ENCODE results near the gene ANO3.
A peak's percentile ranks its signal among the peaks of the same experiment; 100 is the strongest.

ANO3 gene

DNA sequence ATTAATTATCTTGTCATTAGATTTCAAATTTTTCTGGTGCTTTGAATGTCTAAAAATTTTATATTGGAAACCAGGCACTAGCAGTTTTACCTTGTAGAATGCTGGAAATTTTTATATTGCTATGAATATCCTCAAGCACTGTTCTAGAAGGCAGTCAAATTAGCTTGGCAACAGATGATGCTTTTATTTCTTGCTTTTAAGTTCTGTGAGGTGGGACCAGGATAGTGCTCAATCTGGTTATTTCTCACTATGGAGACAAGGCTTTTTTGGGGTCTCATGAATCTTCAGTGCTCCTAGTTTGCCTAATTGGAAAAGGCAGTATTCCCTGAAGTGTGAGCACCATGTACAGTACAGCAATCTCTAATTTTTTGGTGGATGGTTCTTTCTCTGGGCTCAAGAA is 27.1 kb downstream of the ANO3 start:
- DNase-seq (ENCODE audit: low read depth), result no peak

DNA sequence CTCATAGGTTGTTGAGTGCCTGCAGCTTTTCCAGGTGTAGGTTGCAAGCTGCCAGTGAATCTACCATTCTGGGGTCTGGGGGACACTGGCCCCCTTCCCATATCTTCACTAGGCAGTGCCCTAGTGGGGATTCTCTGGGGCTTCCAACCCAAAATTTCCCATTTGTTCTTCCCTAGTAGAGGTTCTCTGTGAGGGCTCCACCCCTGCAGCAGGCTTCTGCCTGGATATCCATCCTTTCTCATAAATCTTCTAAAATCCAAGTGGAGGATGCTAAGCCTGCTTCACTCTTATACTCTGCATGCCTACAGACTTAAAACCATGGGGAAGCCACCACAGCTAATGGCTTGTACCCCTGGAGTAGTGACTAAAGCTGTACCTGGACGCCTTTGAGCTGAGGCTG is 33.4 kb downstream of the ANO3 start:
- DNase-seq (ENCODE audit: low read depth), result no peak

DNA sequence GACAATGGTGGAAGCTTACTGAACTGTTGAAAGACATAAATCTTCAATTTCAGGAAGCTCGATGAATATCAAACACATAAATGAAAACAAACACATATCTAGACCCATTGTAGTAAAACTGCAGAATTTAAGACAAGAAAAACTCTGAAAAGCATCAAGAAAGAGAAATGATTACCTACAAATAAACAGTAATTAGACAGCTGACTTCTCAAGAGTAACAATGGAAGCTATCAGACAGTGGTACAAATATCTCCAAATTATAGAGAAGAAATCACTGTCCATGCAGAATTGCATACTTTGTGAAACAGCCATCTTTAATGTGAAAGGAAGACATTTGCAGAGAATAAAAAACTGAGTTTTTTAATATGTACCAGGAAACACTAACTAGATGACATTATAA is 45.7 kb downstream of the ANO3 start:
- no peak for DNase-seq (ENCODE audit: low read depth)

DNA sequence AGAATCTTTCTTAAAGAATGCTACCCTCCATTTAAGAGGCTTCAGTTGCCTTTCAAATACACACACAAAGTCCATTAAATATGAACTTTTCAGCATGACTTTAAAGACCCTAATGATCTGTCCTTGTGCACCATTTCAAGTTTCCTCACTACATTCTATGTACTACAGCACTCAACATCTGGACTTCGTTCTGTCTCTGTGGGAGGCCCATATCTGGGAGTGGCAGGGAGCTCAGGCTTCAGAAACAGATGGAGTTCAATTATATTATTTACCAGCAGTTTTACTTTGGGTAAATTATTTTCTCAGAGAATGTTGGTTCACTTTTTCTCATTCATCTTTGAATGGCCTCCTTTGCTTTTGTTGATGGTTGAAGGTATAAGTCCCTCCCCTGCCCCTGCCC is 67.4 kb downstream of the ANO3 start:
- no peak for DNase-seq (ENCODE audit: low read depth)

DNA sequence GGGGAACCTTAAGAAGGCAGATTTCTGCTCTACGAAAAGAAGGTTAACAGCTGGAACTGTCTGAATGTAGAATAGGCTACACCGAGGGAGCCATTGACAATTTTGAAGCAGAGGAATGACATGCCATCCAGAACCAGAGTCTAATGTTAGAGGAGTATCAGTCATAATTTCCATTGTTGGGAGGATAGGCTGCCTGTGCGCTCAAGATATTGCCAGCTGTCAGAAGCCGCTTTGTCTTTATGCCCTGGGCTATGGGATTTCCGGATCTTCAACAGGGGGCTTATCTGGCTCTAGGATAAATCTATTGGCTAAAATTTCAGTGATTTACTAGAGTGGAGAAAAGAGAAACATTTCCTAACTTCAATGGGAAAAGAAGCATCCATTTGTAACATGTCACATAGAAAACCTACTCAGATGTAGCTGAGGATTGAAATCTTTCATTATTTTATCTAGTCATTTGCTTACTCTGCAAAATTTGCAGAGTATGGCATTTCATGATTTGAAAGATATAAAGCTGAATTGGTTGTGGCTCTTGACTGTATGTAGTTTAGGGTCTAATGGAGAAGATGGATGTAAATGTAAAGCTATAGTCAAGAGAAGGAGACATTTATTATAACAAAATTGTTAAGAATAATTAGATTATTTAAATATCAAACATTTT is 78.9 kb downstream of the ANO3 start:
- no peak for DNase-seq (ENCODE audit: low read depth)

DNA sequence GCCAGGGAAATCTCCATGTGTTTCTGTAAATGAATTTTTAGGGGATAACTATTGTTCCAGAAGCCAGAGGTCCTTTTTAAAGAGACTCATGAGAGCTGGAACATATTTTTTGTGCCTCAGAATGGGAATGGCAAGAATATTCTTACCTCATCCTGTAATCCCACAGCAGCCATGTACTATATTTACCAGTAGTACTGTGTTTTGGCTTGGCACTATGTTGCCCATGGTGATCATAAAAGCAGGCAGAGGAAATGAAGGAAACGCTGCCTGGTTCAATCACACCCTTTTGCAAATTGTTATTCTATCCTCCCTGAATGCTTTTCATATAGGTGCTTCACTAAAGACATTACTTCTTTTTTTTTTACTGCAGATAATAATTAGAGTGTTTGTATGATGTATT is 81.0 kb downstream of the ANO3 start:
- DNase-seq (ENCODE audit: low read depth), result no peak

DNA sequence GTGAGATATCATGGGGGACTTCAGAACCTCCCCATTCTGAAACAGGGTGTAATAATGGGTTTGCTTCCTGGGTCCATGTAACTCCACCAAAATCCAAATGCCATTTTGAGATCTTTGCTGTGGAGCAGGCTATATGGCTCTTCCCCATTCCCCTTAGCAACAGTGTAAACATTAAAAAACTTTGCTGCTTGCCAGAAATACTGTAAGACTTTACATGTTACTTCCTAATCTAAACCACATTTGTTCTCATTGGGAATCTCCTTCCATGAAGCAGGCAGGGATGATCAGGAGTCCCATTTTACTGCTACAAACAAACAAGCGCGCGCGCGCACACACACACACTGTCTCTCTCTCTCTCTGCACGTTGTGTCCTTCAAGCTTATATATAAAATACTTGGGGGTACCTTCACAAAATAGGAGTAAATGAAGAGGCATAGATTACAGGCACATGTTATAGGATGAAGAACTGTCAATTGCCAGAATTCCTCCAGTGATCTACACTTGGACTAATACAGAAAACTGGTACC is 86.5 kb downstream of the ANO3 start:
- no peak for DNase-seq (ENCODE audit: low read depth)

DNA sequence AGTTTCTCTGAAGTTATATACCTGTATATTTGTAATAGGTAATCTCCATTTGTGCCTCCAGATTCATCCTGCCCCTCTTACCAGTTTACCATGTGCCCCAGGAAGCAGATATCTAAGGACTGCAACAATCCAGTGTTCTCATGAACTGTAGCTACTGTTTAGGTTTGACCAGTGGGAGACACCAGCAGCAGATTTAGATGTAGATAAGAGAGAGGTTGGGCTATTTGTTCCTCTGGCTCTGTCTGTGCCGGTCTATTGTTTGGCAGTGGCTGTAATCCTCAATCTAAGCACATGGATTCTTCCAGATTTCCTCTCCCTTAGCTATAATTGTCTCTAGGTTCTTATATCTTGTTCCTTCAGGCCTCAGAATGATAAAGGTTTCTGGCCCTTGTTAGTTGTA is 88.4 kb downstream of the ANO3 start:
- DNase-seq (ENCODE audit: low read depth), result no peak

DNA sequence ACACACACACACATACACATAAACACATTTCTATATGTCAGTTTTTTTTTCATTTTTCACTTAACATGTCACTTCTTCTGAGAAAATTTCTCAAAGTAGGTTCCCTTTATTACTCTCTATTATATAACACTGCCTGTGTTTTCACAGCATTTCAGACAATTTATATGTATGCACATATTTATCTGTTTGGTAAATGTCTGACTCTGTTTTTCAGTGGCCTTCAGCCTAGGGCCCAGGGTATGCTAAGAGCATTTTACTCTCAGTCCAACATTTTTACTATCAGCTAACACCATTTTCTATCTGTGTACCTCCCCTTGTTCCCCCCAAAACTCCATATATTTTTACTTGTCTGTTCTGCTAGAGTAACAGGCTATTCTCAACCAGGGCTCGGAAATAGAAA is 92.3 kb downstream of the ANO3 start:
- DNase-seq (ENCODE audit: low read depth), result no peak

DNA sequence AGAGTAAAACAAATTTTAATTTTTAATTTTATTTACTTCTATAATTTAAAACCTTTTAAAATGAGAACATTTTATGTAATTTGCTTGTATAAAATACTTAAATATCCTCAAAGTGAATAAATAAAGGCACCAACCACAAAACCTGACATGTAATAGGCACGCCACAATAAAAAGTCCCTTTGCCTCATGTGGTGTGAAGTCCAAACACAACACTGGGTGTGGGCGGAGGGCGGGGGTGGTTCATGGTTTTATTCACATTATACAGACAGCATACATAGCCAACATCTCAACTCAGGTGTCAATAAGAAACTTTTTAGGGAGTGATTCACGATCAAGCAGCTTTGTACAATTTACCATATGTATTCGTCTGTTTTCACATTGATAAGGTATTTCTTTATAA is 107.9 kb downstream of the ANO3 start:
- DNase-seq (ENCODE audit: low read depth), result no peak

DNA sequence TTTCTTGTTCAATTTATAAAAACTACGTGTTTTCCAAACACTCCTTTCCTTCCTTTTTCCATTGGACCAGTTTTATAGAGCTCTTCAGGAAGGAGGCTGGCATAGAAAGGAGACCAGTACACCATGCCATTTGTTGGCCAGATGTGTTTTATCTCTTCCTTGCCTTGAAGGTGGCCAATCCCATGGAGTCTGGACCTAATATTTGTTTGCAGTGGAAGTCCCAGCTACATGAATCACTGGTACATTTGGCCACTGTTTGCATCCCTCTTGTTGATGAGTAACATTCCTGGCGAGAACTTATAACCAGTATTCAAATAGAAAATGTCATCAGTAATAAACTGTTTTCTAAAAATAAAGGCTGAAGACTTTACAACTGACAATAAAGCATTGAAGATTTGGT is 110.2 kb downstream of the ANO3 start:
- DNase-seq (ENCODE audit: low read depth), result peak; percentile 12

DNA sequence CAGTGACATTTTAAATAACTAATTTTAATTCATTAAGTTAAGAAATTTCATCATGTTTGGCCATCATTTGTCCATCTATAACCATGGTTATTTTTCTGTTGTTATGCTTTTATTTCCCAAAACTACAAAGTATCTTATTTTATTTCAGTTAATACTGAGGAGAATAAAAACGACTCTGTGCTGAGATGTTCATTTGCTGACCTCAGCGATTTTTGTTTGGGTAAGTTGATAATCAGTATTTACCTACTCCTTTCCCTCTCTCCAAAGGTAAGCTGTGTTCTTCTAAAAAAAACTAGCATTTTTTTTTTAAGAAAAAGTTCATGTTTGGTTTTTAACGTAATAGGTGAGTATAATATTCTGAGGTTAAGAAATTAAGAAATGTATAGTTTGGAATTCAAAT is 111.7 kb downstream of the ANO3 start:
- DNase-seq (ENCODE audit: low read depth), result no peak

DNA sequence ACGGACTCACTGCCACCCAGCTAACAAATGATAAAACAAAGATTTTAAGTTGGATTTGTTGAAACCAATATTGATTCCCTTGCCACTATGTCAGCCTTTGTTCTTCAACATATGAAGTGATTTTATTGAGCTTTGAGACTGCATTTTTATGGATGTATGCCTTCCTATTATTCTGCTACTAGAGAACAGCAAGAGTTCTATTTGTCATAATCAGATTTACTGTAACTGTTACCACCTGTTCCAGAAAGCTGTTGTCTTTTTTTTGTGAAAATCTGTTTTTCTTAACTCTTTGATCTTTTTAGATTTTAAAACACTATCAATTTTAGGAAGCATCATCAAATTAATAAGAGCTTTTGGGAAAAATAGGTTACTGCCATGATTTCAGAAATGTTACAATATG is 125.7 kb downstream of the ANO3 start:
- DNase-seq (ENCODE audit: low read depth), result no peak

DNA sequence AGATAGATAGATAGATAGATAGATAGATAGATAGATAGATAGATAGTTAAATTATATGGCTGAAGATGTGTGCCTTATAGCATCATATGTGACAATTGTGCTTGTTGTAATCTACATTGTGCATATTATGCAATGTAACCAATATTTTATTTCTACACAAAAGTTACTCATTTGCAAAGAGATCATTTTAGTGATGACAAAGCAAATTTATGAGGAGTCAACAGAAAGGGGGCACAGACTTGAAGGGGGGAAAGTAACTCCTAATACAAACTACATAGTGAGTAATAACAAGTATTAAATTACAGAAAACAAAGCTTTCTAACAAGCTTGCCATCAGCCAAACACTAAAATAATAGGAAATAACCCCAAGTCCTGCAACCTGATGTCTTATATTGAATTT is 133.3 kb downstream of the ANO3 start:
- no peak for DNase-seq (ENCODE audit: low read depth)

DNA sequence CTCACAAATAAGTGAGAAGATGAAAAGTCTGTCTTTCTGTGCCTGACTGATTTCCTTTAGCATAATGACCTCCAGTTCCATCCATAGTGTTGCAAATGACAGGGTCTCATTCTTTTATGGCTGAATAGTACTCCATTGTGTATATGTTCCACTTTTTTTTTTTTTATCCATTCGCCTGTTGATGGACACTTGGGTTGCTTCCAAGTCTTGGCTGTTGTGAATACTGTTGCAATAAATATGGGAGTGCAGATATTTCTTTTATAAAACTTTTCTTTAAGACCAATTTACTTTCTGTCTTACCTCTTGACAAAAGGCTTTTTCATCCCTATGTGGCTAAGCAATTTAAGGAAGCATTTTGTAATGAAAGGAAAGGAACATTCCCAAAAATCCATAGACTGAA is 135.6 kb downstream of the ANO3 start:
- no peak for DNase-seq (ENCODE audit: low read depth)

DNA sequence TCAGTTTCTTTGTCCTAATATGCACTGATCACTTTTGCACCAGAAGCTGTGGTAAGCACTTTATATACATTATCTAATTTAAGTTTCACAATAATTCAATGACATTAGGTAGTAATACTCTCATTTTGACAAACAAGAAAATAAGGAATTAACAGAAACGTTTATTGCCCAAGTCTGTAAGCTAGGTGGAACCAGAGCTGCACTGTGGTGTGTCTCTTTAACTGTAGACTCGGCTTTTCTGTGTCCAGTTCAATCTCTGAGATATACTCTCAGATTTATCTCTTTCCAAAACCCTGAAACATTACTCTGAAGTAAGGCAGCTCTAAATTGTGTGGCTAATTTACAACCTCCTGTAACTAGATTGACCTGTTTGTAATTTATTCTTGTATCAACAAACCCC is 139.1 kb downstream of the ANO3 start:
- DNase-seq (ENCODE audit: low read depth), result no peak

DNA sequence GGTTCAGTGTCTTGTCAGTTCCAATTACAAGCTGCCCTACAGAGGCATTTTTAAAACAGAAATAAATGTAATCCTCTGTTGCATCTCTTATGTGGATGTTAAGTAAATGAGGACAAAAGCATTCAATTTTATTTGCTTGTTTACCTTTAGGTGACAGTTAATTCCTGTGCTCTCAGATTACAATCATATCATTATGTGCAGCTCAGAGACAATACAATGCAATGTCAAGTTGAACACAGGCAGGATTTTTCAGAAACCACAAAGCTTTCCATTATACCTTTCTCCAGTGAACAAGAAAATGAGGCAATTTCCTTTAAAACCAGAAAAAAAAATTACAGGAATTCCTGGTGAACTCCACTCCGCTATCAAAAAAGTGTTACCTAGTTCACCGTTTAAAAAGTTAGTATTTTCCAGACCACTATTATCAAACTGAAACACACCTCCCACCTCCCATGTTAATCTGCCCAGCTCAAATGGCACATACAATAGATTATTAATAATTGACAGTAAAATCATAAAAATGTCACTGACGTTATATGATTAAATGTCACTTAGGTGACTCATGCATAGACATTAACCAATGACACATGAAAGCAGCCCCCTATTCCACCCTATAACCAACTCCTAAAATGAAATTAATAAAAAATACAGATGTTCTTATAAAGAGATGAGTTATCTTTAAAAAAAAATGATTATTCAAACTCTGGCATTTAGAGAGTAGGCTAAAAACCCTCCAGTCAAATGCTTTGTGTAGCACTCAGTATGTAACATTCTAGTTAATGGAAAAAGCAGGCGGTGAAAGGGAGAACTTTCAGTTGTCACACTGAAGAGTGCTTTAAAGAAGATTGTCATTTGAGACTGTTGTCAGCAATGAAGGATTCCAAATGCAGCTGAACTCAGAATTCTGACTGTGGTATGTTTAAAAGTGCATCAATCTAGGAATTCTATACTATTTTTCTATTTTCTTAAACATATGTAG is 141.6 kb downstream of the ANO3 start:
- no peak for DNase-seq (ENCODE audit: low read depth)

DNA sequence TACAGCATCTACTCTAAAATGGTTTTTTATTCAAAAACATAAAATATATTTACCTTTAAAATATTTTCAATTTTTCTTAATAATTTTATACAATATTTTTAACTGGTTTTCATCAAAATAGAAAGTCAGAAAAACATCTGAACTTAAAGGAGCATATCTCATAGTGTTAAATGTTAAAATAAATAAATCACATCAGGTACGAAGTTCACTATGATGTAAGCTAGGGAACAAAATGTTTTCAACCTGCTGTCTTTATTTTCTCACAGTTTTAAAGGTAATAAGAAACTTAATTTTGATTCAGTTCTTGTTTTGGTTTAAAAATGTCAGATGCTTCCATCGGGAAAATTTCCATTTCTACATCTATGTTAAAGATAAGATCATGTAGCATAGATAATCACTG is 142.5 kb downstream of the ANO3 start:
- DNase-seq (ENCODE audit: low read depth), result no peak

DNA sequence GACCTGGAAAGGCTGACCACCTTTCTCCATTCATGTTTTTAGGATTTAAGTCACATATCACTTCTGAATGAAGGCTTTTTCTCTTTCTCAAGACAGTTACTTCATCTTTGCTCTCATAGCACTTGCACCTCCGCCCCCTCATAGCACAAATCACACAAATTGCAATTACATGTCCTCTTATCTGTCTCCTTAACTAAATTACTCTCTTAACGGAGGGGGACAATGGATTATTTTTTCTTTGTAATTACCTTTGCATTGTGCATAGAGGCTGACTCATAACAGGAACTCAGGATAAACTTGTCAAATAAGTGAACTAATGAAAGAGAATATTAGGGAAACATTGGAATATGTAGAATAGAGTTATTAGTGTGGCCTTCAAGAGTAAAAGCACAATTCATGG is 145.5 kb downstream of the ANO3 start:
- DNase-seq (ENCODE audit: low read depth), result no peak

DNA sequence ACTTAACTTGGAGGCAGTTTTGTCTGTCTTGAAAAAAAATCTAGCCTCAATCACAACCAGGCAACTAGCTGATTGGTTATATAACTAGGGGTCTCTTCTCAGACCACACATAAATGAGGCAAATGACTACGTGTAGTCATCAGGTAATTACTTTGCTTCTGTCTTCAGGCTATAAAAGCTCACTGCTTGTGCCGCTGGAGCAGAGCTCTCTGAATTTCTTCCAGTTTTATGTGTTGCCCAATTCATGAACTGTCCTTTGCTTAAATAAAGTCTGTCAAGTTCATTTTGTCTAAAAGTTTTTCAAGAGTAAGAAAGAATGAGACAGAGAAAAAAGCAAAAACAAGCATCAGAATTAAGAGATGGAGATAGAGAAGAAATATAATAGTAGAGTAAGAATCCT is 146.8 kb downstream of the ANO3 start:
- no peak for DNase-seq (ENCODE audit: low read depth)

DNA sequence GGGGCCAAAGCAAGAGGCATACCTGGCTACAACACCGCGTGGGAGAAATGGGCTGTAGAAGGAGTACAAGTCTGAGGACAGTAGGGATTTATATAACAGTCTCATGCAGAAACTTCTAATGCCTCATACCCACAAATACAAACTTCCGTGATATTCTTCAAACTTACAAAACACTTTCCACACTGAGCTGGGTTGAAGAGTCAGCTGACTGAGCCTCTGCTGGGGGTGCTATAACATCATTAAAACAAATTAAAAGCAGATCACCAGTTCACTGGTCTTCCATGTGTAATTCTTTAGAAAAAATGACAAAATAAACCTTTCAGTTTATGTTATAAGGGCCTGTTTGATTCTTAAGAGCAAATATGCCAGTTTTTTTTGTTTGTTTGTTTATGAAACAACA is 148.1 kb downstream of the ANO3 start:
- DNase-seq (ENCODE audit: low read depth), result no peak

DNA sequence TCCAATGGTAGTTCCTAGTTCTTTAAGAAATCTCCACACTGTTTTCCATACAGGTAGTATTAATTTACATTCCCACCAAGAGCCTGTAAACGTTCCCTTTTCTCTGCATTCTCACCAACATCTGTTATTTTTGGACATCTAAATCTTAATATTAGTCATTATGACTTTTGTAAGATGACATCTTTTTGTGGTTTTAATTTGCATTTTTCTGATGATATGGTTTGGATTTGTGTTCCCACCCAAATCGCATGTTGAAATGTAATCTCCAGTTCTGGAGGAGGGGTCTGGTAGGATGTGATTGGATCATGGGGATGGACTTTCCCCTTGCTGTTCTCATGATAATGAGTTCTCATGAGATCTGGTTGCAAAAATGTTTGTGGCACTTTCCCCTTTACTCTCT is 151.2 kb downstream of the ANO3 start:
- DNase-seq (ENCODE audit: low read depth), result peak; percentile 1

DNA sequence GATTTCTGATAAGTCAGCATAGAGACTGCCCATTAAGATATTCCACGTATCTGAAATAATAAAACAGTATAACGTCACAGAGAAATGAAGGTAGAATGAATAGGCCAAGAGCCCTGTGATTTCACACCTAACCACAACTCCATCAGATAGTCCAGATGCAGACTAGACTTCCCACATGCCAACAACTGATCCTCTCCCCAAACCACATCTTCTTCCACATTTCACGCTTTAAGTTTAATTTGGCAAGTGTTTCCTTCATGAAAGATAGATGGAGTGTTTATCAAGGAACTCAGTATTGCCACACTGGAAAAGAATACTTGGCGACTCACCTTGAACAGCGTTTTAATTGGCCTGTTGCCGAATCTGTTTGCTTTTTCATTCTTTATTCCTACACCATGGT is 158.6 kb downstream of the ANO3 start:
- no peak for DNase-seq (ENCODE audit: low read depth)
